ENCODE data around the gene MBP. TPM values are rescaled to one million over a fixed set of nuclear protein-coding genes. Genes with fewer than 3 reads are reported as not detected.

MBP gene
- total and polyA plus RNA-seq, 10 of the 15 experiments (the other 5 are each of a cell fraction or from before 2014, with no cell fraction given) = 12.2 to 67.8 (median 42.1) TPM

GRCh38 chr18:77135339-77136075 lies 2.9 kb upstream of the MBP start:
- intact Hi-C loops (cut with micrococcal nuclease; ENCODE audit: unreplicated experiment) = no loop called here
- no peak overlapping the region for H3K9ac ChIP-seq (ENCODE audit: control insufficient read depth, insufficient read depth, low read length)
- H3K4me1 ChIP-seq (ENCODE audit: control insufficient read depth, insufficient read depth, low read length) = peaks cover 13% of the 10 kb centered on the region
- H2AFZ ChIP-seq (ENCODE audit: control insufficient read depth, low read depth, low read length) = no peak overlapping the region
- ChIA-PET POLR2A (no interaction called here), CTCF (interaction anchor here (1.9 kb wide), 1 partner anchor 76 kb away, joined by 10 read pairs; no protein-coding TSS in a partner anchor), SMC1A (ENCODE audit: uncharacterized antibody, unreplicated experiment) (interaction anchor here (0.9 to 3.9 kb wide), 3 partner anchors 76 to 152 kb away, joined by 3 to 16 read pairs (median 4); no protein-coding TSS in a partner anchor), RAD21 (ENCODE audit: unreplicated experiment) (interaction anchor here (1.4 to 2.6 kb wide), 2 partner anchors 68 to 135 kb away, joined by 4 to 7 read pairs; no protein-coding TSS in a partner anchor)
- in situ Hi-C loops (cut with MboI) = no loop called here
- H3K27me3 ChIP-seq (replicated peaks in 1 of 2; ENCODE audit: control insufficient read depth in 2 of 2, insufficient read depth in 2 of 2, low read length in 1 of 2) = no peaks in the 10 kb centered on the region
- TF ChIP-seq POLR2A (IDR thresholded peaks at IDR 0.05; ENCODE audit: low read depth, low read length) = no peak
- no peak for TF ChIP-seq CHD2 (IDR thresholded peaks at IDR 0.05; ENCODE audit: borderline replicate concordance, low read depth, low read length)
- TF ChIP-seq PML (IDR thresholded peaks at IDR 0.05; ENCODE audit: low read length) = no peak
- no peak for TF ChIP-seq MTA3 (IDR thresholded peaks at IDR 0.05; ENCODE audit: borderline replicate concordance, low read length)
- TF ChIP-seq SIX5 (IDR thresholded peaks at IDR 0.05; ENCODE audit: low read depth, low read length, severe bottlenecking) = no peak
- no peak for TF ChIP-seq NR2F1 (conservative IDR thresholded peaks at IDR 0.05)
- H3K79me2 ChIP-seq (ENCODE audit: control insufficient read depth, insufficient read depth, low read length) = peaks cover 23% of the 10 kb centered on the region
- ATAC-seq = no peak
- no peaks in the 10 kb centered on the region for H3K36me3 ChIP-seq (ENCODE audit: control insufficient read depth in 2 of 2, insufficient read depth in 2 of 2, low read length in 1 of 2)
- no peaks in the 10 kb centered on the region for H4K20me1 ChIP-seq (ENCODE audit: control insufficient read depth, insufficient read depth)
- FAIRE-seq = no peak
- no peak for DNase-seq (ENCODE audit: low read depth, low spot score)
- H3K9me3 ChIP-seq (replicated peaks; ENCODE audit: control insufficient read depth, insufficient read depth, low read length) = no peaks in the 10 kb centered on the region
- 84% methylated on average over 16 of the region's 16 CpGs for WGBS (ENCODE audit: insufficient coverage, insufficient replicate concordance, low lambda C conversion rate, missing lambda C conversion rate)
- no peak overlapping the region for H3K4me3 ChIP-seq
- no peak overlapping the region for H3K27ac ChIP-seq (ENCODE audit: control insufficient read depth, insufficient read depth)
- no TSS peak for BruUV-seq (replicated peaks)
- H3K4me2 ChIP-seq (ENCODE audit: control insufficient read depth, insufficient read depth) = no peak overlapping the region

DNA sequence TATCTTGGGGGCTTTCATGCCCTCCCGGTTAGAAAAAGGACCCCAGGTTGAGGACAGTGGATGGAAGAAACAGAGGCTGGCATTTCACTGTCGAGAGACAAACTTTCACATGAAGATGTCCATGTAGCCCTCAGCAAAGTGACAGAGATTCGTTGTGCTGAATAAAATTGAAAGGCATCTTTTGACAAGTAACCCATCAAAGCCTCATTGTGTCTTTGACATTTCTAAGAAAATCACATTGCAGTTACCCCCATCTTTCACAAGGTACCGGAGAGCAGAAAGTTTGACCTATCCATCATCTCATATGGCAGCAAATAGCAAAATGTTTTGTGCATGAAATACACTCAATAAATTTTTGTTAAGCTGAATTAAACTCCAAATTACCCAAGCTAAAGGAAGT lies 2.0 kb upstream of the MBP start:
- Histone ChIP-seq H4K20me1 (ENCODE audit: control insufficient read depth, insufficient read depth) (no peaks in the 10 kb centered on the region), H3K9ac (ENCODE audit: control insufficient read depth, insufficient read depth, low read length) (no peak overlapping the region), H3K36me3 (ENCODE audit: control insufficient read depth in 2 of 2, insufficient read depth in 2 of 2, low read length in 1 of 2) (no peaks in the 10 kb centered on the region), H3K27ac (ENCODE audit: control insufficient read depth, insufficient read depth) (no peak overlapping the region), H3K4me1 (ENCODE audit: control insufficient read depth, insufficient read depth, low read length) (peaks cover 18% of the 10 kb centered on the region), H3K27me3 (replicated peaks in 1 of 2; ENCODE audit: control insufficient read depth in 2 of 2, insufficient read depth in 2 of 2, low read length in 1 of 2) (no peaks in the 10 kb centered on the region), H3K4me3 (no peak overlapping the region), H3K9me3 (replicated peaks; ENCODE audit: control insufficient read depth, insufficient read depth, low read length) (no peaks in the 10 kb centered on the region), H3K79me2 (ENCODE audit: control insufficient read depth, insufficient read depth, low read length) (peaks cover 32% of the 10 kb centered on the region), H2AFZ (ENCODE audit: control insufficient read depth, low read depth, low read length) (no peak overlapping the region), H3K4me2 (ENCODE audit: control insufficient read depth, insufficient read depth) (no peak overlapping the region)
- WGBS (ENCODE audit: insufficient coverage, insufficient replicate concordance, low lambda C conversion rate, missing lambda C conversion rate) = 22% methylated on average over 4 of the region's 4 CpGs
- ChIA-PET CTCF (interaction anchor here (1.1 to 1.9 kb wide), 4 partner anchors 10 to 134 kb away, joined by 3 to 10 read pairs (median 4); no protein-coding TSS in a partner anchor), RAD21 (ENCODE audit: unreplicated experiment) (interaction anchor here (1.1 to 2.6 kb wide), 3 partner anchors 67 to 134 kb away, joined by 3 to 7 read pairs (median 4); no protein-coding TSS in a partner anchor), SMC1A (ENCODE audit: uncharacterized antibody, unreplicated experiment) (interaction anchor here (0.9 to 3.9 kb wide), 4 partner anchors 77 to 151 kb away, joined by 3 to 16 read pairs (median 4); no protein-coding TSS in a partner anchor), POLR2A (no interaction called here)
- in situ Hi-C loops (cut with MboI) = no loop called here
- intact Hi-C loops (cut with micrococcal nuclease; ENCODE audit: unreplicated experiment) = loop anchor here (5.0 kb wide), 1 partner anchor 132 kb away; no protein-coding TSS in a partner anchor
- FAIRE-seq (no peak), ATAC-seq (no peak), DNase-seq (ENCODE audit: low read depth, low spot score) (no peak)
- BruUV-seq (replicated peaks) = no TSS peak
- TF ChIP-seq MEF2B (IDR thresholded peaks at IDR 0.05; ENCODE audit: partially characterized antibody, poor library complexity, severe bottlenecking) (no peak), ZBED1 (IDR thresholded peaks at IDR 0.05; ENCODE audit: borderline replicate concordance) (no peak), MEF2A (IDR thresholded peaks at IDR 0.05; ENCODE audit: insufficient read depth, low read depth, low read length) (no peak), IKZF1 (conservative IDR thresholded peaks at IDR 0.05) (no peak), POU2F2 (IDR thresholded peaks at IDR 0.05; ENCODE audit: borderline replicate concordance, low read depth, low read length) (no peak), ATF3 (IDR thresholded peaks at IDR 0.05; ENCODE audit: borderline replicate concordance, extremely low read depth, low read depth, low read length) (no peak), STAT1 (conservative IDR thresholded peaks at IDR 0.05) (no peak), RFX5 (IDR thresholded peaks at IDR 0.05; ENCODE audit: low read depth, low read length) (no peak), FOXM1 (IDR thresholded peaks at IDR 0.05; ENCODE audit: low read depth, low read length) (no peak), MXI1 (IDR thresholded peaks at IDR 0.05; ENCODE audit: low read depth, low read length) (no peak), TCF12 (IDR thresholded peaks at IDR 0.05; ENCODE audit: low read depth, low read length) (no peak)

All from GM12878 (cell line).